Panc1 (cell line): ENCODE results near the gene CXCL11. TPM values are rescaled to one million over a fixed set of nuclear protein-coding genes. Genes with fewer than 3 reads are reported as not detected.

Experiments
- ATAC-seq: fragments of 200-7000 bp; cut with Tn5 transposase; 2 replicates; pipeline ENCODE4 v1.9.1; 2020; ENCODE audit warnings: mild to moderate bottlenecking, moderate library complexity
- BruUV-seq: library from RNA; stranded (reverse); fragments of 400-500 nt; replicated peaks from 2 replicates; lab custom pipeline; 2021; lab: Mats Ljungman, UMichigan
- CTCF ChIA-PET: fragments of 300-600 bp; sonication (Branson Sonifier 250); formaldehyde crosslinking; loops from one replicate; lab custom pipeline; 2022; ENCODE audit warnings: antibody characterized with exemption; lab: Charles Lee
- POLR2A ChIA-PET: fragments of 300-600 bp; sonication (Branson Sonifier 250); formaldehyde crosslinking; loops from one replicate; lab custom pipeline; 2022; ENCODE audit warnings: antibody characterized with exemption; lab: Charles Lee
- DNase-seq: peaks from one replicate; pipeline ENCODE4 v3.0.0-alpha.2; 2010; ENCODE audit warnings: low read depth, low spot score
- H3K27ac ChIP-seq: 2 replicates; pipeline ENCODE4 v1.5.1; 2011; ENCODE audit warnings: mild to moderate bottlenecking, low read length, inconsistent platforms
- H3K27me3 ChIP-seq: fragments of 200-500 bp; sonication (Bioruptor generic); 2 replicates; pipeline ENCODE4 v1.6.0; 2014; ENCODE audit warnings: low read length, inconsistent platforms; ENCODE audit not compliant: control insufficient read depth, insufficient read depth
- H3K36me3 ChIP-seq: fragments of 200-500 bp; sonication (Bioruptor generic); 2 replicates; pipeline ENCODE4 v1.5.1; 2014; ENCODE audit warnings: inconsistent platforms, mild to moderate bottlenecking, low read length, moderate library complexity; ENCODE audit not compliant: control insufficient read depth, insufficient read depth
- H3K4me1 ChIP-seq: 2 replicates; pipeline ENCODE4 v1.5.1; 2011; ENCODE audit warnings: inconsistent platforms, mild to moderate bottlenecking, low read length, moderate library complexity; ENCODE audit not compliant: control insufficient read depth, insufficient read depth
- H3K4me3 ChIP-seq, 2 experiments: 2 replicates each; pipeline ENCODE4 v1.5.1; 2011 to 2012; ENCODE audit warnings: low read depth in 2 of 2, low read length in 2 of 2, mild to moderate bottlenecking in 2 of 2, inconsistent platforms in 1 of 2, moderate library complexity in 1 of 2
- H3K9me3 ChIP-seq: fragments of 200-500 bp; sonication (Bioruptor generic); 2 replicates; pipeline ENCODE4 v1.5.1; 2014; ENCODE audit warnings: low read depth, mild to moderate bottlenecking, inconsistent platforms, low read length, moderate library complexity; ENCODE audit not compliant: control insufficient read depth, insufficient read depth
- POLR2AphosphoS5 ChIP-seq: IDR thresholded peaks from 2 replicates; pipeline ENCODE4 v1.6.1; 2012; ENCODE audit warnings: mild to moderate bottlenecking, low read depth, low read length, moderate library complexity
- SIN3A ChIP-seq: IDR thresholded peaks from 2 replicates; pipeline ENCODE4 v1.6.1; 2012; ENCODE audit warnings: low read depth, mild to moderate bottlenecking, low read length, moderate library complexity, borderline replicate concordance; ENCODE audit not compliant: insufficient read depth
- TCF7L2 ChIP-seq: IDR thresholded peaks from 2 replicates; pipeline ENCODE4 v1.6.1; 2011; ENCODE audit warnings: mild to moderate bottlenecking, low read depth, low read length, inconsistent platforms
- in situ Hi-C: cut with HindIII; loops from 2 replicates; pipeline ENCODE4 v1.10.0; 2016; ENCODE audit warnings: low sequenced_read_pairs, low pct_unique_long_range_greater_than_20kb
- intact Hi-C: fragments of 100-400 bp; cut with micrococcal nuclease; formaldehyde crosslinking; loops from one replicate; pipeline ENCODE4 v1.10.0; 2022; ENCODE audit not compliant: unreplicated experiment
- total RNA-seq: library from RNA; stranded (reverse); gene quantifications from one replicate; pipeline ENCODE4 v1.2.1, GENCODE V29; 2021; ENCODE audit not compliant: unreplicated experiment
- TF ChIP-seq, protein P1 (sequence below), 2 experiments: IDR thresholded peaks; 2 replicates each; pipeline ENCODE4 v1.6.1; 2011 to 2012; ENCODE audit warnings: low read depth in 2 of 2, control low read depth in 1 of 2, low read length in 1 of 2, mild to moderate bottlenecking in 1 of 2, moderate library complexity in 1 of 2; ENCODE audit not compliant: insufficient read depth in 1 of 2
- TF ChIP-seq, protein P2 (sequence below): fragments of 450-650 bp; IDR thresholded peaks from 2 replicates; pipeline ENCODE4 v1.5.1; 2017; ENCODE audit warnings: mild to moderate bottlenecking

CXCL11 gene
- total RNA-seq, 1 experiment from 2014 or later = not detected

GRCh38 chr4:76013540-76013939, 22.3 kb downstream of the CXCL11 start:
- H3K27ac ChIP-seq = no peak overlapping the region
- H3K9me3 ChIP-seq = no peaks in the 10 kb centered on the region
- ChIA-PET POLR2A (no interaction called here), CTCF (no interaction called here)
- H3K4me3 ChIP-seq = no peak overlapping the region
- BruUV-seq = no TSS peak
- in situ Hi-C loops (no loop called here), intact Hi-C loops (no loop called here)
- no peaks in the 10 kb centered on the region for H3K4me1 ChIP-seq
- H3K27me3 ChIP-seq = no peaks in the 10 kb centered on the region; the same call in 1 of the 2 replicates
- H3K36me3 ChIP-seq = no peaks in the 10 kb centered on the region
- no peak for DNase-seq
- no peak for ATAC-seq
- TF ChIP-seq, protein P1, sequence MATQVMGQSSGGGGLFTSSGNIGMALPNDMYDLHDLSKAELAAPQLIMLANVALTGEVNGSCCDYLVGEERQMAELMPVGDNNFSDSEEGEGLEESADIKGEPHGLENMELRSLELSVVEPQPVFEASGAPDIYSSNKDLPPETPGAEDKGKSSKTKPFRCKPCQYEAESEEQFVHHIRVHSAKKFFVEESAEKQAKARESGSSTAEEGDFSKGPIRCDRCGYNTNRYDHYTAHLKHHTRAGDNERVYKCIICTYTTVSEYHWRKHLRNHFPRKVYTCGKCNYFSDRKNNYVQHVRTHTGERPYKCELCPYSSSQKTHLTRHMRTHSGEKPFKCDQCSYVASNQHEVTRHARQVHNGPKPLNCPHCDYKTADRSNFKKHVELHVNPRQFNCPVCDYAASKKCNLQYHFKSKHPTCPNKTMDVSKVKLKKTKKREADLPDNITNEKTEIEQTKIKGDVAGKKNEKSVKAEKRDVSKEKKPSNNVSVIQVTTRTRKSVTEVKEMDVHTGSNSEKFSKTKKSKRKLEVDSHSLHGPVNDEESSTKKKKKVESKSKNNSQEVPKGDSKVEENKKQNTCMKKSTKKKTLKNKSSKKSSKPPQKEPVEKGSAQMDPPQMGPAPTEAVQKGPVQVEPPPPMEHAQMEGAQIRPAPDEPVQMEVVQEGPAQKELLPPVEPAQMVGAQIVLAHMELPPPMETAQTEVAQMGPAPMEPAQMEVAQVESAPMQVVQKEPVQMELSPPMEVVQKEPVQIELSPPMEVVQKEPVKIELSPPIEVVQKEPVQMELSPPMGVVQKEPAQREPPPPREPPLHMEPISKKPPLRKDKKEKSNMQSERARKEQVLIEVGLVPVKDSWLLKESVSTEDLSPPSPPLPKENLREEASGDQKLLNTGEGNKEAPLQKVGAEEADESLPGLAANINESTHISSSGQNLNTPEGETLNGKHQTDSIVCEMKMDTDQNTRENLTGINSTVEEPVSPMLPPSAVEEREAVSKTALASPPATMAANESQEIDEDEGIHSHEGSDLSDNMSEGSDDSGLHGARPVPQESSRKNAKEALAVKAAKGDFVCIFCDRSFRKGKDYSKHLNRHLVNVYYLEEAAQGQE (IDR thresholded peaks at IDR 0.05; ENCODE audit: insufficient read depth in 1 of 2, low read depth in 2 of 2, low read length in 1 of 2) = no peak
- TF ChIP-seq POLR2AphosphoS5 (no peak), TCF7L2 (no peak), SIN3A (no peak)
- TF ChIP-seq, protein P2, sequence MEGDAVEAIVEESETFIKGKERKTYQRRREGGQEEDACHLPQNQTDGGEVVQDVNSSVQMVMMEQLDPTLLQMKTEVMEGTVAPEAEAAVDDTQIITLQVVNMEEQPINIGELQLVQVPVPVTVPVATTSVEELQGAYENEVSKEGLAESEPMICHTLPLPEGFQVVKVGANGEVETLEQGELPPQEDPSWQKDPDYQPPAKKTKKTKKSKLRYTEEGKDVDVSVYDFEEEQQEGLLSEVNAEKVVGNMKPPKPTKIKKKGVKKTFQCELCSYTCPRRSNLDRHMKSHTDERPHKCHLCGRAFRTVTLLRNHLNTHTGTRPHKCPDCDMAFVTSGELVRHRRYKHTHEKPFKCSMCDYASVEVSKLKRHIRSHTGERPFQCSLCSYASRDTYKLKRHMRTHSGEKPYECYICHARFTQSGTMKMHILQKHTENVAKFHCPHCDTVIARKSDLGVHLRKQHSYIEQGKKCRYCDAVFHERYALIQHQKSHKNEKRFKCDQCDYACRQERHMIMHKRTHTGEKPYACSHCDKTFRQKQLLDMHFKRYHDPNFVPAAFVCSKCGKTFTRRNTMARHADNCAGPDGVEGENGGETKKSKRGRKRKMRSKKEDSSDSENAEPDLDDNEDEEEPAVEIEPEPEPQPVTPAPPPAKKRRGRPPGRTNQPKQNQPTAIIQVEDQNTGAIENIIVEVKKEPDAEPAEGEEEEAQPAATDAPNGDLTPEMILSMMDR = no peak

DNA sequence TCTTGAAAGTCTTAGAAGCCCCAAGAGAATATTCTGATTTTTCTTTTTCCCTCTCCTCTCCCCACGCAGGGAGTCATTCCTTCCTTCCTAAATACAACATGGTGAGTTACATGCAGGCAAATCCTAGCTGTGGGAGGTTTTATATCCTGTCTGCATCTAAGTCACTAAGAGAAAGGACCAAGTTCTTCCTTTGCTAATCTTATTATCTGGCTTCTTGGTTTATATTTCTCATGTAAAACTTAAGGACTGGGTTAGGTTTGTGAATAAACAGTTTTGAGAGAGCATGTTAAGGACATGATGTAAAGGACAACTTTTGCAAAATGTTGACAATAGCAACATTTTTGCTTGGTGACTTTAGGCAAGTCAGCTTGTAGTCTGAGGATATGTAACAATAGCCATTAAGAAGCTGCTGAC, 23.5 kb downstream of the CXCL11 start:
- TF ChIP-seq, protein P2 = no peak
- TF ChIP-seq POLR2AphosphoS5 (no peak), TCF7L2 (no peak), SIN3A (no peak)
- TF ChIP-seq, protein P1 (IDR thresholded peaks at IDR 0.05; ENCODE audit: insufficient read depth in 1 of 2, low read depth in 2 of 2, low read length in 1 of 2) = no peak
- ATAC-seq (no peak), DNase-seq (no peak)
- no peaks in the 10 kb centered on the region for H3K36me3 ChIP-seq
- POLR2A ChIA-PET = no interaction called here
- H3K4me1 ChIP-seq = no peaks in the 10 kb centered on the region
- H3K4me3 ChIP-seq = no peak overlapping the region
- H3K27me3 ChIP-seq = no peaks in the 10 kb centered on the region; the same call in 1 of the 2 replicates
- CTCF ChIA-PET = no interaction called here
- intact Hi-C loops (no loop called here), in situ Hi-C loops (no loop called here)
- H3K9me3 ChIP-seq = no peaks in the 10 kb centered on the region
- H3K27ac ChIP-seq = no peak overlapping the region
- no TSS peak for BruUV-seq
